Vagina (tissue), 2 donors: ENCODE measurements around the gene CSMD2.

Source experiments
- CTCF ChIP-seq, 3 experiments: fragments of 450-650 bp in 2 of 3; fragments of 200-600 bp in 1 of 3; sonication (generic) in 1 of 3; IDR thresholded peaks; one replicate each; pipeline ENCODE4 v1.5.1; 2017 to 2019; ENCODE audit warnings: antibody characterized with exemption in 3 of 3, mild to moderate bottlenecking in 2 of 3, moderate library complexity in 2 of 3
- POLR2A ChIP-seq, 2 donors: fragments of 450-650 bp; IDR thresholded peaks; one replicate each; pipeline ENCODE4 v1.6.1; 2017; ENCODE audit warnings: antibody characterized with exemption in 2 of 2, mild to moderate bottlenecking in 2 of 2, moderate library complexity in 2 of 2
- POLR2AphosphoS5 ChIP-seq, 2 donors: sonication (generic); formaldehyde crosslinking; IDR thresholded peaks; one replicate each; pipeline ENCODE4 v1.9.0; 2017; ENCODE audit warnings: antibody characterized with exemption in 2 of 2, mild to moderate bottlenecking in 2 of 2, low read depth in 1 of 2; ENCODE audit not compliant: insufficient read depth in 1 of 2

- TF ChIP-seq CTCF (IDR thresholded peaks at IDR 0.05): no peak
- TF ChIP-seq POLR2A (IDR thresholded peaks at IDR 0.05): no peak
- TF ChIP-seq POLR2AphosphoS5 (IDR thresholded peaks at IDR 0.05; ENCODE audit: insufficient read depth in 1 of 2, low read depth in 1 of 2): no peak
Observed at GRCh38 chr1:33468011-33468410, 697.0 kb downstream of the CSMD2 start.
